Ascending aorta (tissue), 2 donors: ENCODE data around the gene FOXG1. TPM values are rescaled to one million over a fixed set of nuclear protein-coding genes. Genes with fewer than 3 reads are reported as not detected.

Source experiments
- DNase-seq, 2 donors: peaks; one replicate each; pipeline ENCODE4 v3.0.0-alpha.2; 2019; ENCODE audit warnings: low spot score in 2 of 2
- H3K27ac ChIP-seq, 2 donors: fragments of 200-600 bp; sonication (generic); one replicate each; pipeline ENCODE4 v1.5.1; 2016 to 2017; ENCODE audit warnings: mild to moderate bottlenecking in 1 of 2
- H3K27me3 ChIP-seq: fragments of 200-600 bp; sonication (generic); one replicate; pipeline ENCODE4 v1.5.1; 2017
- H3K36me3 ChIP-seq, 2 donors: fragments of 200-600 bp; sonication (generic); one replicate each; pipeline ENCODE4 v1.5.1; 2016
- H3K4me1 ChIP-seq, 2 donors: fragments of 200-600 bp; sonication (generic); one replicate each; pipeline ENCODE4 v1.5.1; 2016 to 2017; ENCODE audit warnings: mild to moderate bottlenecking in 1 of 2
- H3K4me3 ChIP-seq, 2 donors: fragments of 200-600 bp; sonication (generic); one replicate each; pipeline ENCODE4 v1.5.1; 2016 to 2017; ENCODE audit warnings: mild to moderate bottlenecking in 1 of 2
- H3K9me3 ChIP-seq, 2 donors: fragments of 200-600 bp; sonication (generic); one replicate each; pipeline ENCODE4 v1.5.1; 2016
- intact Hi-C: fragments of 100-400 bp; cut with DNase I; formaldehyde crosslinking; loops from one replicate; pipeline ENCODE4 v1.15.1; 2023
- total RNA-seq: library from RNA; depleted of rRNA; stranded (reverse); fragments of >200 nt; gene quantifications from one replicate; pipeline ENCODE4 v1.1.0, GENCODE V29; 2016
- TF ChIP-seq, protein P1 (sequence below), 3 experiments: fragments of 200-600 bp in 2 of 3; fragments of 450-650 bp in 1 of 3; sonication (generic) in 2 of 3; IDR thresholded peaks; one replicate each; pipeline ENCODE4 v1.5.1; 2016 to 2019; ENCODE audit warnings: antibody characterized with exemption in 3 of 3, mild to moderate bottlenecking in 1 of 3, moderate library complexity in 1 of 3

Gene FOXG1
- total RNA-seq, 1 donor from 2014 or later, result not detected

GRCh38 chr14:28745176-28745575 is 21.4 kb upstream of the FOXG1 start:
- no peak for DNase-seq
- Histone ChIP-seq H3K9me3 (no peaks in the 10 kb centered on the region), H3K36me3 (no peaks in the 10 kb centered on the region), H3K4me3 (no peak overlapping the region), H3K27ac (no peak overlapping the region), H3K4me1 (no peaks in the 10 kb centered on the region), H3K27me3 (no peaks in the 10 kb centered on the region)
- intact Hi-C loops, result no loop called here
- TF ChIP-seq, protein P1, sequence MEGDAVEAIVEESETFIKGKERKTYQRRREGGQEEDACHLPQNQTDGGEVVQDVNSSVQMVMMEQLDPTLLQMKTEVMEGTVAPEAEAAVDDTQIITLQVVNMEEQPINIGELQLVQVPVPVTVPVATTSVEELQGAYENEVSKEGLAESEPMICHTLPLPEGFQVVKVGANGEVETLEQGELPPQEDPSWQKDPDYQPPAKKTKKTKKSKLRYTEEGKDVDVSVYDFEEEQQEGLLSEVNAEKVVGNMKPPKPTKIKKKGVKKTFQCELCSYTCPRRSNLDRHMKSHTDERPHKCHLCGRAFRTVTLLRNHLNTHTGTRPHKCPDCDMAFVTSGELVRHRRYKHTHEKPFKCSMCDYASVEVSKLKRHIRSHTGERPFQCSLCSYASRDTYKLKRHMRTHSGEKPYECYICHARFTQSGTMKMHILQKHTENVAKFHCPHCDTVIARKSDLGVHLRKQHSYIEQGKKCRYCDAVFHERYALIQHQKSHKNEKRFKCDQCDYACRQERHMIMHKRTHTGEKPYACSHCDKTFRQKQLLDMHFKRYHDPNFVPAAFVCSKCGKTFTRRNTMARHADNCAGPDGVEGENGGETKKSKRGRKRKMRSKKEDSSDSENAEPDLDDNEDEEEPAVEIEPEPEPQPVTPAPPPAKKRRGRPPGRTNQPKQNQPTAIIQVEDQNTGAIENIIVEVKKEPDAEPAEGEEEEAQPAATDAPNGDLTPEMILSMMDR (IDR thresholded peaks at IDR 0.05), result no peak

- H3K4me3 ChIP-seq, result no peak overlapping the region
- no peaks in the 10 kb centered on the region for H3K27me3 ChIP-seq
- intact Hi-C loops, result no loop called here
- TF ChIP-seq, protein P1 (IDR thresholded peaks at IDR 0.05), result no peak
- no peak for DNase-seq
- H3K9me3 ChIP-seq, result no peaks in the 10 kb centered on the region
- H3K36me3 ChIP-seq, result no peaks in the 10 kb centered on the region
- H3K4me1 ChIP-seq, result no peaks in the 10 kb centered on the region
- H3K27ac ChIP-seq, result no peak overlapping the region
These were observed 20.3 kb upstream of the FOXG1 start for GRCh38 chr14:28746247-28746646.

DNA sequence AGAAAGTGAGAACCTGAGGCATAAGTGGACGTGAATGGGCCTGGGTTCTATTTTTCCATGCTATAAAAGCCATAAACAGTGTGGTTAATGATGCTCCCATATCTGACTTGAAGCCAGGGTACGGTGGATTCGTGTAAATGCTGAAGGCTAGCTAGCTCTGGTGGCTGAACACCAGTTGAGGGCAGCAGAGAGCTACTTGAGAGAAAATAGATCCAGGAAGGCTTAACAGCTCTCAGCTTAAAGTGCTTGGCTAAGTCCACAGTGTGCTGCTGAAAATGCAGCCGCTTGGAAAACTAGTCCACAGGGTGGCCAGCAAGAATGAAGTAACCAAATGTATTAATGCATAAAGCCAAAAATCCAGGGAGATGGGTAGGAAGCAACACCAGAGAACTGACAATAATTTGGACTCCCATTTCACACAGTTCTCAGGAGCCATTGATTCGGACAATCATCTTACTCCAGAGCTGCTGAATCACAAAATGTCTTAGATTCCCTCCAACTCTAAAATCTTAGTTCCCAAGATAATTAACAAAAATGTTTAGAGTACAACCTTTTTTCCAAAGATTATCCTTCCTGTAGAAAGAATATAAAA is 15.0 kb upstream of the FOXG1 start:
- intact Hi-C loops, result no loop called here
- H3K4me1 ChIP-seq, result no peaks in the 10 kb centered on the region
- TF ChIP-seq, protein P1 (IDR thresholded peaks at IDR 0.05), result peak in 2 of 3 experiments; percentile 22 to 28

DNA sequence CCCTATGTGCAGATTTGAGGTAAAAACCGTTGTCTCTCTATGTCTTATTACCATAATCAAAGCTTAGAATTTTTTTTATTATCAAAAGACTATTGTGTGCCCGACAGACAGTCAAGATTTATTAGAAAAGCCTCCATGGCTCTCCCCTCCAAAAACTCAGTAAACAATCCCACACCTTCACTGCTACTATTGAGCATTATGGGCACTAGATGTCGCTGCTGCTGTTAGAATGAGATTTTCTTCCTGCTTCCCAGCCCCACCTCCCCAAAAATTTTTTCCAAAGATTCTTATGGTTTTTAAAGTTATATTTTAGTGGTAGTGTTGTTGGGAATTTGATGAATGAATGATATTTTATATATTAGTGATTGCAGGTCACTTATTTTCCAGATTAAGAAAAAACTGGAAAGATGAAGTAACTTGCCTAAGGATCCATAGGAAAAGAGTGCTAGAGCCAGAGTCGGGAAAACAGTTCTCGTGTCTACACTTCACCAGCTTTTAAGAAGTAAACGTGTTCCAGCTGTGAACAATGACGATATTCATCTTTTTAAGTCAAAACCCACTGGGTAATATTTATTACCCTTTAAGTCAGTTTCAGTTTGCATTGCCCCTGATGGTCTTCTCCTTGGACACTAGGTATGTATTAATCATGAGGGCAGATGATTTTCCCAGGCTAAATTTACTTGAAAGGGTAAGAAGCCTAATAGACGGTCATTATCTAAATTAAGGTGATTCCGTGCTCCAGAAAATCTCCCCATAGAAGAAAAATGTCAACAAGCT is 12.2 kb upstream of the FOXG1 start:
- intact Hi-C loops, result no loop called here
- Histone ChIP-seq H3K27me3 (peaks cover 16% of the 10 kb centered on the region), H3K9me3 (no peaks in the 10 kb centered on the region), H3K4me1 (no peaks in the 10 kb centered on the region), H3K36me3 (no peaks in the 10 kb centered on the region), H3K27ac (no peak overlapping the region), H3K4me3 (no peak overlapping the region)
- TF ChIP-seq, protein P1 (IDR thresholded peaks at IDR 0.05), result peak in 2 of 3 experiments; percentile 45 to 70
- no peak for DNase-seq

More for the DNA sequence above, 15.0 kb upstream of the FOXG1 start:
- Histone ChIP-seq H3K27me3 (peaks cover 7% of the 10 kb centered on the region), H3K4me3 (no peak overlapping the region), H3K9me3 (no peaks in the 10 kb centered on the region), H3K36me3 (no peaks in the 10 kb centered on the region), H3K27ac (no peak overlapping the region)
- no peak for DNase-seq

DNA sequence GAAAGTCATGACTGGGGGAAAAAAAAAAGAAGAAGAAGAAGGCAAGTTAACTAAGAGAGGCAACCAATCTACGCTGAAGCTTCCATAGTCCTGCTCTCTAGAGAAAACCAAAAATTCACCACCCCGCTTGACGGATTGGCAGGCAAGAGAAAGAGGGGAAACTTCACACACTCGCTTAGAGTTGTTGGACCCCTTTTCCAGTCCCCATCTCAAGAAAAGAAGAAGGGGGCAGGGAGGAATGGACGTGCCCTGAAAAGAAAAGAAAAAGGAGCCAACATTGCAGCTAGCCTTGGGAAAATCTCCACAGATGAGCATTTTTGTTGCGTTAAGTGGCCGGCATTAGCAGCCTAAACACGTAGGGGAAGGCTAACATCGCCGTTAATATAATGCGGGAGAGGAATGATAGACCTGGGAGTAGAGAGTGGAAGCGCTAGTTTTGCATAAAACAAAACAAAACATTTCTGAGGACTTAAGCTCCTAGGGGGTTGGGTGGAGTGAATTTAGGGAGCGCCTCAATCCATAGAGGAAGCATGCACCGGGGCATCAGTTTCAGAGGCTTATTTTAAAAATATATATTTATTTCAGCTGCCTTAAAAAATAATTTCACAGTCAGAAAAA is 11.3 kb upstream of the FOXG1 start:
- H3K4me1 ChIP-seq, result no peaks in the 10 kb centered on the region
- H3K27me3 ChIP-seq, result peaks cover 16% of the 10 kb centered on the region
- no peak overlapping the region for H3K27ac ChIP-seq
- H3K9me3 ChIP-seq, result no peaks in the 10 kb centered on the region
- intact Hi-C loops, result no loop called here
- TF ChIP-seq, protein P1 (IDR thresholded peaks at IDR 0.05), result no peak
- DNase-seq, result no peak
- H3K4me3 ChIP-seq, result no peak overlapping the region
- no peaks in the 10 kb centered on the region for H3K36me3 ChIP-seq
